NCI-H510A (cell line): ENCODE results near the gene DCLK2.

Experiments used
- DNase-seq: peaks from one replicate; lab custom pipeline; 2025; lab: John Stamatoyannopoulos, UW

The DCLK2 gene

DNA sequence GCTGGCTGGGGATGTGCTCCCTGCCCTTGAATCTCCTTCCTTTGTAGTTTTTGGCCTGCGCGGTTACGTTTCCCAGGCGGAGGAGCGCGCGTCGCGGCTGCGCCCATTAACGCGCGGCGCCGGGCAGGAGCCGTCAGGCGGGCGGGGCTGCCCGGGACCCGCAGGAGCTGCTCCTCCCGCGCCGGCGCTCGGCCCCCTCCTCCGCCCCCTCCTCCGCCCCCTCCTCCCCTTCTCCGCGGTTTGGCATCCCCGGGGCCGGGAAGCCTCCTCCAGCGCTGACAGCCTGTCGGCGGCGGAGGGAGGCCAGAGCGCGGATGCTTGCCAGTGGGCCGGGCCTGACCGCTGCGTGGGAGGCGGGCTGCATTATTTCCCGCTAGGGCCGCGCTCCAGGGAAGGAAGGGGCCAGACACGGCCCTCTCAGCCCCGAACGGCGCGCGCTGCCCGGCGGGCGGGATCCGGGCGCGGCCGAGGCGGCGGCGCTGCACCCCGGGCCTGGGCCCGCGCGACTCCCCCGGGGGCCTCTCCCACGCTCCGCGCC is at the start of gene DCLK2:
Gene DCLK2, plus strand, starts transcription at position 405 of the 538 bp plus-strand sequence. CDS start 583 bp downstream, outside the sequence.
- DNase-seq = peak; percentile 43

DNA sequence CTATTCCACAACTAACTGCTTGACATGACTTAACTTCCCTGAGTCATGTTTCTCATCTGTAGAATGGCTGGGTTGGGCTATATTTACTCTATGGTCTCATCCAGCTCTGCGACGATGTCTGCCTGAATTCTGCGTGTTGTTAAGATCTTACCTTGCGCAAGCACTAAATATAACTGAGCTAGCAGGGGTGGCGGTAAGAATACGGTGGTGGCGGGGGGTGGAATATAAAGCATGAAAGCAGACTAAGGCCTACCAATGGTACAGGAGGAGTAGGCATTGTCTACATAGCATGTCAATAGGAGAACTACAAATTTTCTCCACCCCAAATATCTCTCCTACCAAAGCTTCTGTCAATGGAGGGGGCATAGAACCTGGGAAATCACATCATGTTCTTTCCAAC is 45.7 kb upstream of the DCLK2 start:
- DNase-seq = no peak

DNA sequence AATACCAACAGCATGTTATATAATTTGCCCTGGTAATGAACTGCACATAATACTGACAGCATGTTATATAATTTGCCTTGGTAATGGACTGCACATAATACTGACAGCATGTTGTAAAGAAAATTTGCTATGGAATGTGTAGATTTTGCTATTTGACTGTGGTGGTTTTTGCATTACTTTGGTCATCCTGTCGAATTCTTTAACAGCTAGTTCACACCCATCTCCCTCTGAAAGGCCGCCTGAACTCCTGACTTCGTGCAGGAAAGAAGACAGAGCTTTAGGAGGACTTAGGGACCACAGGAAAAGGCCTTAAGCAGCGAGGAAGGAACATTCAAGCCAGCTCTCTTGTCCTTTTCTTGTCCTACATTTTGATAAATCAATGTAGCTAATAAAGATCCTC is 45.2 kb upstream of the DCLK2 start:
- DNase-seq = no peak

DNA sequence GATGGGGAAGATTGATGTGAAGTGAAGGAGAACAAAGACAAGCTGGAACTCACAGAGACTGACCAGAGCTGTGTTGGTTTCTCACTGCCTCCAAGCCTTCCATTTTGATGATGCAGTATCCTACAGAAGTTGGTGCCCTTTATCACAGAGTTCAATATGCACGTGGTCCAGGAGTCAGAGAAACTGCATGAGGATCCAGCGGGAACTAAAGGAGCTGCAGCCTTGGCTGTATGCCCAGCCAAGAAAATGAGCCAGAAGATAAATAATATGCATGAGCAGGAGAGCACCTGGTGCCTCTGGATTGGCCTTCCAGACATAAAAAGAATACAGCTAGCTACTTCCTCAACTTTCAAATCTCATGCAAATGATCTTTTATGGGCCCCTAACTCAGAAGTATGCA is 44.3 kb upstream of the DCLK2 start:
- DNase-seq = peak; percentile 56

DNA sequence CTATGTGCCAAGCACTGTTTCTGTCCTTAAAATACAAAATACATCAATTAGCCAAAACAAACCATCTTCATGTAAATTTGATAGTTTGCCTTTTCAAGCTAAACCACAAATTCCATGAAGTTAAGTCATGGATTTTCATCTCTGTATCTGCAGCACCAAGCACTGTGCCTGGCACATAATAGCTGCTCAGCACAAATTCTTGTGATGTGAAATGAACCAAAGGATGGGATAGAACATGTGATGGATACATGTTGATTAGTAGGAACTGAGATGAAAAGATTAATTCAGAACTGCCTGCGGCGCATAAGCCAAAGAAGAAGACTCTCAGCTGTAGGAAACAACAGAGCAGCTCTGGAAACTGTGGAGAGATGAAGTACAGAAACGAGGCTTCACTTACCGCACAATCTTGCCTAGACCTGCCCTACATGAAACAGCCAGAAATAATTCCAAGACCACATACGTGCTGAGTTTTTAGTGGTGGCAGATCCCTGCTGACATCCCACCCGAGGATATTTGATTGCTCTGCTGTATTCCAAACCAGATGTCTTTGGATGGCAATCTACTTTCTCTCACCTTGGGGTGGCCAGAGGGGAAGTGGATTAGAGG is 40.9 kb upstream of the DCLK2 start:
- DNase-seq = no peak

DNA sequence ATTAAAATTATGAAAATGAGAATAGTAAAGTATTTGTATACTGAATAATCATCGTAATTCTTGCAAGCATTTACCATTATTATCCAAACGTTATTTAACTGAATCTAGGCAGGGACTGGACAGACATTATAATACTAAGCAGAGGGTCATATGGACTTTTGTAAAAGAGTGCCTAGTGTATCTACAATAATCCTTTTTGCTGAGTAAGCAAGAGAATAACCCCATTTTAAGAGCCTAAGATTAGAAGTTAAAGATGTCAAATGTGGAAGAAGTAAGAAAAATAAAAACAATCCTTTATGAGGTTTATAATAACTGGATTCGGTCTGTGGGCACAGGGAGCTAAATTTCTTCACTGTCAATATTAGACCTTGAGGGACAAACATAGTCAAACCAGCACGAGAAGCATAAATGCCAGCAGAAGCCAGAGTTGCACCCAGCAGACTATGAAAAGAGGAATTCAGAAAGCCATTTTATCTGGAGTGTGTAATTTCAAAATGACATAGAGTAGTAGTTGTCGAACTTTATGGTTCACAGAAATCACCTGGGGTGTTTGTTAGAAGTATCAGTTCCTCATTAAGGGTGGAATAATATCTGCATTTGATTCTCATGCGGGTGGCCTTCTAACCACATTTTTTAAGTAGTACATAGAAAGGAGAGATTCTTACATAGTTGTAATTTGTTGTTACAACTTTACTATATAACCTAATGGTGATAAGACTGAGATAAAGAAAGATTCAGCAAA is 39.7 kb upstream of the DCLK2 start:
- no peak for DNase-seq

DNA sequence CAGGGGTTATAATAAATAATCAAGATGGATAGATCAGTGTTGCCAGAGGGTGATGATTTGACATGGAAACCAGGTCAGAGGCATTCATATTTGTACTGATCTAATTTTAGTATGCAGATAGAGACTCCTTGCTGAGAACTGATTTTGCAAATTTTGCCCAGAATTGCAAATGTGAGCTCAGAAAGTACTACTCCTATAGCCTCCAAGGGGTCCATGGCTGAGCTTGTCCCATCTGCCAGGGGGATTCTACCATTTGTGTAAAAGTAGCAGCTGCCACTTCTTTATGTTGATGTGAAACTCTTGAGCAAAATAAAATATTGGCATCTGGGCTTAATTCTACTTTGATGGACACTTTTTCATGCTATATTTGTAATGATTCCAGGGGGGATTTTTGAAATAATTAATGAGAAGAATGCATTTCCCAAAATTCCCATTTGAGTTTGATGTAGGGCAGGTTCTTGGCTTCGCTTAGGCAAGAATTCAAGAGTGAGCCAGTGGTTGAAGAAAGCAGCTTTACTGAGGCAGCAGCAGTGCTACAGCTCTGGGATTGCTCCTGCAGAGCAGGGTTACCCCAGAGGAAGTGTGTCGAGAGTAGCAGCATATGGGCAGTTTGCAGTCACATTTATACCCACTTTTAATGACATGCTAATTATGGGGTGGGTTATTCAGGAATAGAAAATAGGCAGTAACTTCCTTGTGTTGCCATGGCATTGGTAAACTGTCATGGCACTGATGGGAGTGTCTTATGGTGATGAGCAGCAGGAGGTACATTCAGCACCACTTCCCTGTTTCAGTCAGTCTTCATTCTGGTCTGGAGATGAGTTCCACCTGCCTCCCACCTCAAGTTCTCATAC is 38.7 kb upstream of the DCLK2 start:
- no peak for DNase-seq

DNA sequence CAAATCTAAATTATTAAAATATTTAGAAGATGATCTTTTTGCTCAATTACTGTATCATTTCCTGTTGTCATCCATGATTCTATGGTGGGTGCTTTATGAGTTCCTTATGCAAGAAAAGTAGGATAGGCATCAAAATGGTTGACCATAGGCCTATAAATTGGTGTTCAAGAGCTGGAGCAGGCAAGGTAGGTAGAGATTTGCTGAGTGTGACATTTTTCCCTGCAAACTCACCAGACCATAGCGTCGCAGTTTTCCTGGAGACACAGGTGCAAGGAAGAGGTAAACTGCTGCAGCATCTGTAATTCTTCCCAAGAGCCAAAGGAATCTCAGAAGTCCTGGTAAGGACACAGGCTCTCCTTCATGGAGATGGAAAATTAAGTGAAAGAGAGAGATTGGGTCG is 33.7 kb upstream of the DCLK2 start:
- no peak for DNase-seq

DNA sequence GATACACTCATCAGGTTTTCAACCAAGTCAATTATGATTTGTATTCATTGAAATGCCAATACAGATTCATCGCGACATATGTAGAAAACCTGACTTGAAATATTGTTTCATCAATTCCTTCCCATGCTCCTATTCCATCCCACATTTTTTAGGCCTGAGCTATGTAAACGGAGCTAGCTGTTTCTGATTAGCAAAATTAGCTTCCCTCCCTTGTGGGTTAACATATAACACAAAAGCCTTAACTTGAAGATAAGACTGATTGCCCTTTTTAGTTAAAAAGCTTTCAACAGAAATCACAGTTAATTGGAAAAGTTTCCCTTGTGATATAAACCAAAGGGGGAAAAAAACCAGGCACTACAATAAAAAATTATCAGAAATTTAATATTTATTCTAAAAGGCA is 32.8 kb upstream of the DCLK2 start:
- no peak for DNase-seq

DNA sequence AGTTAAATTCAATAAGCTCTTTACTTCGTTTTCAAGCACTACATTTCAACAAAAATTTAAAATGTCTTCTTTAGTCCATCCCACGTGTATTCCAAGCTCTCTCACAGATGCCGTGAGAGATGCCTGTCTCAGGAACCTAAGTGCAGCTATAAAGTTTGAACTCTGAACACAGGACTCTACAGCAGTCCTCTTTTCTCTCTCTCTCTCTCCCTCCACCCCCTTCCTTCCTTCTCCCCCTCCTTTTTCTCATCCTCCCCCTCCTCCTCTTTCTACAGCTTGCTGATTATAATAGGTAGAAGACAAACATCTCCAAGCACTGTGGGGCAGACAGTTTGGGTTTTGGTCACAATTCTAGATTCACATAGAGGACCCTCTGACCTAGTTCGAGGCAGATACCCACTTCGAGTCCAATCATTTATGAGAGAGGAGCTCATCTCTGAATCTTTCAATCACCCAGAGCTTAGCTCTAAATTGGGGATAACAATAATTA is 31.5 kb upstream of the DCLK2 start:
- no peak for DNase-seq

DNA sequence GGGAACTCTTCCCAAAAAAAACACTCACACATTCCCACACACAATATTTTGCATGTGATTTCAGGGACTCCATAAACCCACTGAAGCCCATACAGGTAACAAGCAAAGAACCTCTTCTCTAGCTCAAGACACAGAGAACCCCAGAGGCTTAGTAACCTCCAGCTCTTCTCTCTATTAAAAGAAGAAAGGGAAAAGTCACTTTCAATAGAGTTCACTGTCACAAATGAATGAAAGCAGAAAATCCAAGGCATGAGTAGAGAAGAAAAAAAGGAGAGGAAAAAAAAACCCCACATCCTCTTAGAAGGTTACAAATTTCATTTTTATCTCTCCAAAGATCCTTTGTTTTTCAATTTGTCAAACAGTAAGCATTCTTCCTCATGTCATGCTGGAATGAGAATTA is 30.7 kb upstream of the DCLK2 start:
- no peak for DNase-seq

DNA sequence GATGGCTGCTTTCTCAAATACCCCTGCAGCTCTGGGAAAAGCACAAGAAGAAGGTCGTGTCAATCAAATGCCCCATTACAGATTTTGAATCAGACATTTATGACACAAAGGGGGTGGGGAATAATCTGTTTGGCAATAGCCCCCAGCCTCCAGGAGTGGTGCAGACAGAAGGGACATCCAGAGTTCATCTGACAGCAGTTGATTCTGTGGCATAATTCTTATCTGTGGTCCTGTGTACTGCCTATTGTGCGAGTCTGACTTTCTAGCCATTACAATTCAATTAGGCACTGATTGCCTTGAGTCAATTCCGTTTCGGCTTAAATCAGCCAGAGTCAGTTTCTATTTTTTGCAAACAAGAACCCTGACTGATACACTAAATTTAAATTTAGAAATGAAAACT is 28.6 kb upstream of the DCLK2 start:
- no peak for DNase-seq

DNA sequence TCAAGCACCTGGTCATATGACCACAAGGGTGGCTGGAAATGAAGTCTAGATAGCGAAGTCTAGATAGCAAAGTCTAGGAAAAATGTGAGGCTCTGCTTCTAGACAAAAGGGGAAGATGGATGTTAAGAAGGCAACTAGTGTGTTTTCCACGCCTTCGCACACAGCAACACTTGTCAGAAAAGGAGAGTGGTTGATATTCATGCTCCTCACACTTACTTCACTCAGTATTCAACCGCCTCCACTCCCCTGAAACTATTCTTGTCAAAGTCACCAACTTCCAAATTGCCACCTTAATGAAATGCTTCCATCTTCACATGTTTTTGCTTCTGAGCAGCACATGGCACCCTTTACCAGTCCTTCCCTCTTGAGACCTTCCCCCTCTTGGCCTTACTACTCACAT is 27.7 kb upstream of the DCLK2 start:
- no peak for DNase-seq

DNA sequence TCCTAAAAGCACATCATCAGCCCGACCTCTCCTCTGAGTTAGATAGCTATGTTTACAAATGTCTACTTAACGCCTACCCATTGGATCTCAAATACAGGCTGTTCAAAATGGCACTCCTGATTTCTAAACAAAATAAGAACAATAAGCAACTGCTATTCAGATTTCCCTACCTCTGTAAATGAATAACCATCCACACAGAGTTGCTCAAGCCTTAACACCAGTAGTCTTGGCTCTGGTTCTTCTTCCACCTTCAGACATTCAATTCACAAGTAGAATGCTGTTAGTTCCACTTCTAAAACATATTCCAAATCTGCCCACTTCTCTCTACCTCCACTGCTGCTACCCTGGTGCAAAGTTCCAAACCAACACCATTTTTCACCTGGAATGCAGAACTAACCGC is 27.1 kb upstream of the DCLK2 start:
- DNase-seq = no peak

DNA sequence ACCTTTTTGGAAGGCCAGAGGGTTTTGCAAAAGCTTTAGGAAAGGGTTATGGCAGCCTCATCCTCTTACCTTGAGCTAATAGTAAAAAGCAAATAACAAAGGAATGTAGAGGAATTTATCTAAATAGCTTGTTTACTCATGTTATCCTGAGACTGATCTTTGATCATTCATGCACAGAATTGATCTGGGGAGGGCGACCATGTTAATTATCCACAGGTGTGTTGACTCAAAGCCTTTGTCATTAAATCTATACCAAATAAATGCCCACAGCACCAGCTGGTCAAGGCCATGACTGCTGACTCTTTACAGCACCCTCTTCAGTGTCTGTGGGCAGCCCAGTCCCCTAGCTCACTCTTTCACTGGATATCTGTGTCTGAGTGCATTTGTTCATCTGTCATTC is 22.8 kb upstream of the DCLK2 start:
- DNase-seq = no peak

DNA sequence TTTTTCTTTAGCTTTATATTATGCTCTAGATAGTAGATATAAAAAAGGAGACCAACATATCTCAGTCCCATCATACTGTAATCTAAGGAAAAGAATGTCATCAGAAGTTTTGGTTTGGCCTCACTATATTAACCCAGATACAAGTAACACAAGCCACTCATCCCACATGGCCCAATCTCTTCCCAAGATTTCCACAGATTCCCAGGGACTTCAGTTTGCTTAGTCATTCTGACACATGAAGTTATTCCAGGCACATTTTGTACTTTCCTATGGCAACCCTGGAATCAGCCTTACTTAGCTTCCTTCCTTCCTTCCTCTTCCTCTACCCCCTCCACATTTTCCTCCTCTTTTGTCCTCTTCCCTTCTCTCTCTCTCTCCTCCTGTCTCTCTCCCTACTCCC is 21.7 kb upstream of the DCLK2 start:
- no peak for DNase-seq

DNA sequence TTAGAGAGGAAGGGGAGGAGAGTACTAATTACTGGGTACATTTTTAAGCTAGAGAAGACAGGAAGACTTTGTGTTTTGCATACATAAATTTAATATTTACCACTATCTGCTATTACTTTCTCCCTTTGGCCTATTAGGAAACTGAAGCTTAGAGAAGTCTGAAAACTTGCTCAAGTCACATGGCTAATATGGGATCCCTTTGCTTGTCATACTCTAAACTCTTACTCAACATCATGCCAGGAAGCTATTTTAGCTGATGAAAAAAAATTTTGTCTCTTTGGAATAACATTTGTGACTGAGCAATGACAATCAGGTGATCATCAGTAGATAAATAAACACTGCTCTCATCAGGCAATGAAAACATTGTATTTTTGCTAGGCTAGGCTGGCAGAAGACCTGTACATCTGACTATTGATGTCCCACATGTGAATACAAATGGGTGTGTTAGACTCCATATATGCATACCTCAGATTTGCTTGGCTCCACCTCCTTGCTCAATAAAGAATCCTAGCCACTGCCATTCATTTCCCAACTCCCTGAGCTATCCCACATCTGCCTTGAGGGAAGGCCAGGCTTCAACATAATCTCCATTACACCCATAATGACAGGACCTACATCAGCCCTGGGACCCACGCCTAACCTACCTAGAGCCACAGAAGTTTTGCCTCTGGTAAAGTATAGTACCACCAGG is 17.0 kb upstream of the DCLK2 start:
- DNase-seq = no peak

DNA sequence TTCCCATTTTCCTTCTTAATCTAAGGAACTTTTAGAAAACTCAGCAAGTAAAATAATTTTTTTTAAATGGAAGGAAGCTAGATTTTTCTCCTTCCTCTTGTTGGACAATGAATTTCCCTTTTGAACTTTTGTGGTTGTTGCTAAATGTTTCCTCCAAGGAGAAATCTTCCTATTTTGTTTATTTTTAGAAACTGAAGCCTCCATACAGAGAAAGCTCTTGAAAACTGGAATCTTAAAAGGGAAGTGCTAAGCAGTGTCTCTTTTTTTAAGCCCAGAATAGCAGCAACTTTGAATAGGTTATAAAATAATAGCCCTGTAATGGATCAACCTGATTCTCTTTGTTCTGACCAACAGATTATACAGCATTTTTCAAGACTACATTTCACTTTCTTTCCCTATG is 15.1 kb upstream of the DCLK2 start:
- no peak for DNase-seq

DNA sequence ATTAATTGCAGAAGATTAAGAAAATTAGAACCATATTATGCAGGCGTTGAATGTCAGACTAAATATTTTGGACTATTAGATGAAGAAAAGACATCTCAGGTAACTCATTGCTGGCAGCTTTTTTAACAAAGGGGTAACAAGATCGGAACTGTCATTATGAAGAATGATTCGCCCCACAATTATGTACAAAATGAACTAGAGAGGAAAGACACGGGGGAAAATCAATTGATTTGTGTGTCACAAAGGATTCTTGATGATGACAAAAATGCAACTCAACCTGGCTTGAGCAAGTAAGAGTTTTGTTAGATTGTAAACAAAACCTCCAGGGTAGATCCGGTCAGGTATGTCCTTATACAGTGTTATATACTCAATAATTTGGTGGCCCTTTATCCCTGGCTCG is 12.5 kb upstream of the DCLK2 start:
- no peak for DNase-seq

DNA sequence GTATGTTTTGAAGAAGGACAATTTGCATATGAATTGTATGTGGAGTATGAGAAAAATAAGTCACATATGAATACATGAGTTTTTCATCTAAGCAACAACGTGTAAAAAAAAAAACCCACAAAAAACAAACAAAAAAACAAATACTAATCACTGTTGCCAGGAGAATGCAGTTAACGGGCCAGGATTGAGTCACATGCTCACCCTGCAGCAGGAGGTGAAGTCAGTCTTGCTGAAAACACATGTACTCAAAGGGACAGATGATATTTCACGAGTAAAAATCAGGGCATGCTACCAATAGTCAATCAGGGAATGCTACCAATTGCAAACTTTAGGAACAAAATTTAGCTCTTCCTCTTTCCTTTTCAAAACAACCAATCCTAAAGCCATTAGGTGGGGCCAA is 10.4 kb upstream of the DCLK2 start:
- no peak for DNase-seq

DNA sequence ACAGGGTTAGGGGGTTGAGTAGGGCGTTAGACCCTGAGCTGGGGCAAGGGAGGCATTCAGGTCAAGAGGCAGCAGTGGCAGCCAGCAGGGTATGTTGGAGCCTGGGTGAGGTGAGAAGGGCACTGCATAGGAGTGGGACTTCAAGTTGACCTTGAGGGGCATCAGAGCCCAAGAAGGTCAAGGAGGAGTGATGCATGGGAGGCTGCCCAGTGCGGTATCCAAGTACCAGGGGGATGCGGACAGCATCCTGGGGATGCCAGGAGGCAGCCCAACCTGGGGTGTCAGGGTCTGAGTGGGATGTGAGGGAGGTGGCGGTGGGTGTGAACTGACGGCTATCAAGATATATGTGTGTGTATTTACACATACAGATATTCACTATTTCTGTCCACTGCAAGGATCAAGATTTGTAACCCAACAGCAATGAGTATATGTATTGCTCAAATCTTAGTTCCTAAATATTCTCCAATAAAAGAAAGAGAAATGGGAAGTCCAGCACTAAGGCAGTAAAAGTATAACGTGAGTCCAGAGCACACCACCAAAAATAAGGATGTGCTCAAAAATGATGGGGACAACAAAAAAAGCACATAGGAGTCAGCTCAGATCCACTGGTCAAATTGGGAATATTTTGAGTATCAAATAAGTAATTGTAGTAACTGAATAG is 9.8 kb upstream of the DCLK2 start:
- no peak for DNase-seq

DNA sequence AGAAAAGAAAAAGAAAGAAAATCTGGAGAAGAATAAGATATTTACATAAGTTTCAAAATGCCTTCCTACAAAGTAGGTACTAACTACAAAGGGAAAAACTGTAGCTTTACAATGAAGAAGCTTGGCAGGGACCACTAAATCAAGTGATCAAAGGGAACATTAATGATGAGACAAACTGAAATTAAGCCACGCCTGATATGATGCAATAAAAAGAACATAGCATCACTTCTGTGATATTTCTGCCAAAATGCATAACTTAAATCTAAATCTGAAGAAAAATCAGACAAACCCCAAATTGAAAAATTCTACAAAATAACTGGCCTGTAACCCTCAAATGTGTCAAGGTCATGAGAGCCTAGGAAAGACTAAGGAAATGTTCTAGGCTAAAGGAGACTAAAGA is 8.9 kb upstream of the DCLK2 start:
- DNase-seq = no peak
